HG03378 (cell line): ENCODE data around the gene TSPAN4.

Source experiments
- ATAC-seq: cut with Tn5 transposase; IDR thresholded peaks from one replicate; pipeline ENCODE4 v1.9.1; 2021; ENCODE audit warnings: mild to moderate bottlenecking, moderate library complexity; ENCODE audit not compliant: unreplicated experiment

Gene TSPAN4

DNA sequence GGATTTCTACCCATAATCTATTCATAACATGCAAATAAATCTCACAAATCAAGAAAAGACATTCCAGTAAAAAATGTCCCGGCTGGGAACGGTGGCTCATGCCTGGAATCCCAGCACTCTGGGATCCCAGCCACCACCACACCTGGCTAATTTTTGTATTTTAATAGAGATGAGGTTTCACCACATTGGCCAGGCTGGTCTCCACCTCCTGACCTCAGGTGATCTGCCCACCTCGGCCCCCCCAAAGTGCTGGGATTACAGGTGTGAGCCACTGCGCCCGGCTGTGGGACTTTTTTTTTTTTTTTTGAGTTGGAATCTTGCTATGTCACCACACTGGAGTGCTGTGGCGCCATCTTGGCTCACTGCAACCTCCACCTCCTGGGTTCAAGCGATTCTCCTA is 63.3 kb downstream of the TSPAN4 start:
- ATAC-seq, result no peak

DNA sequence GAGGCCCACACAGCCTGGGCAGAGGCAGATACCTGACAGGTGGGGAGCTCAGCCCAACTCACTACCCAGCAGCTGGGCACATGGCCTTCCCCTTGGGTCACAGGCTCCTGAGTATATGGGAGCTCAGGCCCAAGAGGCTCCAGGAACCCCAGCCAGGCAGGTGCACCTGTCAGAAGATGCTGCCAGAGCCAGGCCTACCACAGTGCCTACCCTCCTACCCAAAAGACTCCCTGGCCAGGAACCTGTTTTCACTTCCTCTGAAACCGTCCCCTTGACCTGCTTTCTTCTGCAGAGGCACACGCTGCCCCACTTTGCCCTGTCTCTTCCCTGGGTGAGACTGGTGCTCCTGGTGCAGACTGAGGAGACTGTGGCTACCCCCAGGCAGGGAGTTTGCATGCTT is 65.0 kb downstream of the TSPAN4 start:
- no peak for ATAC-seq

DNA sequence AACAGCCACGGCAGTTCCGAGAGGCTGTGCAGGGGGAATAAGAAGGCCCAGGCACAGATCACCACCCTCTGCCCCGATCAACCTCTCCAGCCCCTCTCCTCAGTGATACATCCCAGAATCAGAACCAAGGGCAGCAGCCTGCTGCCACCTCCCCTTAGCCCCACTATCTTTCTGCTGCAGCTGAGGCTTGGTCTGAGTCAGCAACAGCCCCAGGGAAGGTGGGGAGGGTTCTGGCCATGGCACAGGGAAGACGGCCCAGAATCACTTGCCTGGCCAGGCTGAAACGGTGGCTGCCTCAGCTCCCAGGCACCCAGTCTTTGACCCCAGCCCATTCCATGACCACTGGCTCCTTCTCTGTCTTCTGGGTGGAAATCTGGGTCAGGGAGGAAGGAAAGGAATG is 65.6 kb downstream of the TSPAN4 start:
- no peak for ATAC-seq

DNA sequence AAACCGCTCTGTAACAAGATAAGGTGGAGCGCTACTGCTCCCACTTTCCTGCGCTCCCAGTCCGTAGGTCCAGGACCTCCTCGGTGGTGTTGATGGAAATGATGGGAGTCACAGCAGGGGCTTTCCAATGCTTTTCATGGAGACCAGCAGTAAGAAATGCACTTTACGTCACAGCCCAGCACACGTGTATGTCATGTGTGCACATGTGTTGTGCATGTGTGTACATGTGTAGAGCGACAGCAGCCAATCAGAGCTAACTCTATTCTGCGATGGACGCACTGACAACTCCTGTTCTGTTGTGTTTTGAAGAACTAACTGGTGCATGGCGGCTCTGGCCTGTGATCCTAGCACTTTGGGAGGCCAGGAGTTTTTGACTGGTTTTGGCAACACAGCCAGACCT is 66.8 kb downstream of the TSPAN4 start:
- ATAC-seq, result no peak

DNA sequence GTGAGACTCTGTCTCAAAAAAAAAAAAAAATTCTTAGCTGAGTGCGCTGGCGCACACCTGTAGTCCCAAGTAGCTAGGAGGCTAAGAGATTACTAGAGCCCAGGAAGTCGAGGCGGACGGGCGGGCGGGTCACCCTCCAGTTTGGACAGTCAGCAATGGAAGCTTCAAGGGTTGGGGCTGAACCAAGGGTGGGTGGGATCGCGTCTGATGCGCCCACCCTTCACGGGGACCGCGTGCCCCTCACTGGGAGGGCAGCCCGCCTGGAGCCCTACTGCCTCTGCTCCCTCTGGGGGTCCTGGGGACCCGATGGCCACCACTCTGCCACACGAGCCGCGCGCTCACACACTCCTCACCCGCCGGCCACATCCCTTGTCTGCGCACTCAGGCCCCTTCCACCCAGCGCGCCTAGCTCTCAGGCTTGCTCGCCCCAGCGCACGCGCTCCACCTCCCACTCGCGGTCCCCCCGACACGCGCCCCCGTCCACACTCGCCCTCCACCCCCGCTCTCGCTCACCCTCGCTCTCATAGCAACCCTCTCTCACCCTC is 67.5 kb downstream of the TSPAN4 start:
- no peak for ATAC-seq

DNA sequence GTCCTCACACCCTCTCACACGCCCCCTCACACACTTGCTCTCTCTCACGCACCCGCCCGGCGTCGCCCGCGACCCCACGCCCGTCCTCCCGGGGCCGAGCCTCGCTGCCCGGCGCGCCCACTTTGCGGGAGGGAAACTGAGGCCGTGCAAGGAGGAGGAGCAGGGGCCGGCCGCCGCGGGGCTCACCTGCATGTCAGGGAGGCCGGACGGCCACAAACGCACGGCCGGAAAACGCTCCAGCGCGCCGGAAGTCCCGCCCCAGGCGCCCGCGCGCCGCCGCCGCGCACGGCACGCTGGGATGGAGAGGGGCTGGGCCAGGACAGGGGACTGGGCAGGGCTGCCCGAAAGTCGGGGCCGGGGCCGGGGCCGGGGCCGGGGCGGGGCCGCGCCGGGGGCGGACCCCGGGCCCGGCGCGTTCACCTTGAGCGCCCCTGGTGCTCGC is 68.0 kb downstream of the TSPAN4 start, which contains the start of gene CHID1:
Gene CHID1, minus strand, starts transcription at position 222 of the 442 bp plus-strand sequence. CDS start 5,994 bp downstream, outside the sequence.
- peak; percentile 51 for ATAC-seq

DNA sequence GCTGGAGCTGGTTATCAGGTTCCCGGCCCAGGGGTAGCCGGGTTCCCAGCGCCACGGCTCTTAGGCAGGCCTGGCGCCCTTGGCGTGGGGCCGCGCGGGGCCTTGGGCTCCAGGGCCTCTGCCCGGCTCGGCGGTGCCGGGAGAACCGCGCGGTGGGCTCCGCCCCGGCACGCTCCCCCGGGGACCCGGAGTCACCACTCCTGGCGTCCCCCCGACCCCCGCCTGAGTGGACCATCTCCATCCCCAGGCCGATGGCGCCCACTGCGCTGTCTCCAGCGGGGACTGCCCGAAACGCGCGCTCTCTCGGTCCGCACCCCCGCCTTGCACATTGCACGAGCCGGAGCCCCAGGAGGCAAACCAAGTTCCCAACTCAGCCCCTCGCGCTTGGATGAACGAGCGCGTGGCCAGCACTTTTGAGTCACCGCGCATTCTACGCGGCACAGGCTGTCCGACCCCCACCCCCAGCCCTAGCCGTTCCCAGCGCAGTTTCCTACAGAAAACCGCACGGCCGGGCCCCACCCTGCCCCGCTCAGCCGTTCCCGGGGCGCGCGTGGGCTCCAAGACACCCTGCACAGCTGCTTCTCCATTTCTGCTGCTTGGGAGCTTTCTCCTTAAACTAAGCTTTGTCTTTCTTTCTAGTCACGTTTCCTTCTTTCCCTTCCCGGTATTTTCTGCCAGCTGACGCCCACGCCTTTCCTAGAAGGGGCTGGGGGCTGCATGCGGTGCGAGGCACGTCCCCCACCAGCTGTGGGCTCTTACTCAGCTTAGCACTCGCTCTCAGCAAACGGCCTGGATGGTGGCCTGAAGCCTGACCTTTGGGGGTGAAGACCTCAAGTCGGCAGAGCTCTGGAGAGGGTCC is 68.6 kb downstream of the TSPAN4 start:
- no peak for ATAC-seq

DNA sequence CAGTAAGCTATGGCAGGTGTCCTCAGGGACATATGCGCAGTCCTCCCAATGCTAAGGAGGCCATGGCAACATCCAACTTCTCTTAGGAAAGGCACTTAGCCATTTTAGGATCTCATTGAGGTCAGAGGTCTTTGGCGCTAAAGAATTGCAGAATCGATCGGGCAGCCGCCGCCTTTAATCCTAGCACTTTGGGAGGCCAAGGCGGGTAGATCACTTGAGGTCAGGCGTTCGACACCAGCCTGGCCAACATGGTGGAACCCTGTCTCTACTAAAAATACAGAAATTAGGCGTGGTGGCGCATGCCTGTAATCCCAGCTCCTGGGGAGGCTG is 69.2 kb downstream of the TSPAN4 start:
- no peak for ATAC-seq

DNA sequence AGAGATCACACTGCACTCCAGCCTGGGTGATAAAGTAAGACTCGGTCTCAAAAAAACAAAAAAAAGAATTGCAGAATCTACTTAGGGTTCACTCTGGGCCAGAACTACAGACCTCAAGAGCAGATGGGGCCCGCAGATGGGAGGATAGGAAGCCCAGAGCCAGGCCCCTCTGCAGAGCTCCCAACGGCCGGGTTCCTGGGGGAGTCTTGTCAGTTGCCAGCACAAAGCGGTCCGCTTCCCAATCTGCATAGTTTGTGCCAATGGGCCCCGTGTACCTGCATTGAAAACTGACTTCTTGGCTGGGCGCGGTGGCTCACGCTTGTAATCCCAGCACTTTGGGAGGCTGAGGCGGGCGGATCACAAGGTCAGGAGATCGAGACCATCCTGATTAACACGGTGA is 69.6 kb downstream of the TSPAN4 start:
- no peak for ATAC-seq

DNA sequence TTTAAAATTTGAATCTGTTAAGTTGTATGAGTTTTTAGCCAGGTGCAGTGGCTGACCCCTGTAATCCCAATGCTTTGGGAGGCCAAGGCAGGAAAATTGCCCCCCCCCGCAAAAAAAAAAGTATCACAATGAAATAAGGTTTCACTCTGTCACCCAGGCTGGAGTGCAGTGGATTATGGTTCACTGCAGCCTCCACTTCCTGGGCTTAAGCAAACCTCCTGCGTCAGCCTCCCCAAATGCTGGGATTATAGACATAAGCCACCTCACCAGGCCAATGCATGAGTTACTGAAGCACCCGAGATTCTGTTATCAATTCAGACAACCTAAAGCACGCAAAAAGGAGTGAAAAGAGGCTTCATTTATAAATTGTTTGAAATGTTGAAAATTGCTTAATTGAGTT is 70.4 kb downstream of the TSPAN4 start:
- no peak for ATAC-seq

DNA sequence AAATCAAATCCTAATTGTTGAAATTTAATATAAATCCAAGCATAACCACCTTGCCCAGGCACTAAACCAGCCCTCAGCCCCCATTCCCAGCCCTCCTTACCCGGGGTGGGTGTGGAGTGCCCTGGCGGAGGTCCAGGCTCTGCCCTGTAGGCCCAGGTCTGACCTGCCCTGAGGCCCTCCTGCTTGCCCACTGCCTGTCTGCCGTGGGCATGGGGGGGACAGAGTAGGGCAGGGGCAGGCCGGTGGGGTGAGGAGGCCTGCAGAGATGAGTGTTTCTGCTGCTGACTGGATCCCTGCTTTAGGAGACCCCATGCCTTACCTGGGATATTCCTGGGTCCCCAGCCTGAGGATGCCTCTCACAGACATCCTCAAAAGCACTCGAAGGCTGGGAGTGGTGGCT is 71.6 kb downstream of the TSPAN4 start:
- ATAC-seq, result no peak

DNA sequence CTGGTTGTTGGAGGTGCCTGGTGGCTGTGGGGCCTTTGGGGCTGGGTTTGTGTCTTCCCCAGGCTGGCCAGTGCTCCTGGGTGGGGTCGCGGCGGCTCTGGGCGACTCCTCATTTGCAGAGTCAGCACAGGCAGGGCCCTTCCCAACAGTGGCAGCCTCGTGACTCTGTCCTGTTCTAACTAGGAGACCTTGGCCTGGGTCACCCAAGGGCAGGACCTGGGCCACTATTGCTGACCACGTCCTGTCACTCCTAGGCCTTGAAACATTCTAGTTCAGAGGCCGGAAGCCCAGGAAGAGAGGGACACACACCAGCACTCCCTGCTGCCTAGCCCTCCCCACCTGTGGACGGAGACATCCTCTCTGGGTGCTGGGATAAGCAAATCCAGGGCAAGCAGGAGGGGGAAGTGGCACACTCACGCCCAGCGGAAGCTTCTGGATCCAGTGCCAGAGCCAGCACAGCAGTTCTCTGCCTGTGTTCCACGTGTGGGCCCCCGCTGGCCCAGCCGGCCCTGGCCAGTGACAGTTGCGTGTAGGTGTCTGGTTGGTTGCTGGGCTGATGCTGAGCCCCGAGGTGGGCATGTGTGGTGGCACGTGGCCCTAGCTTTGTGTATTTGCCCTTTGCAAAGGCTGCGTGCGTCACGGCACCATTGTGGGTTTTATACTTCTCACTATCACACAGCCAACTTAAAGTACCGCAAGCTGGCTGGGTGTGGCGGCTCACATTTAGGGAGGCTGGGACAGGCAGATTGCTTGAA is 72.3 kb downstream of the TSPAN4 start:
- ATAC-seq, result no peak
